OCI-LY1 (cell line): Measurements from ENCODE around the gene EBP.

Experiments used
- H2AFZ ChIP-seq: fragments of 200-600 bp; sonication (generic), shearing (Covaris generic); 2 replicates; pipeline ENCODE4 v1.6.0; 2014; ENCODE audit warnings: antibody characterized with exemption, mild to moderate bottlenecking, low read length
- H3F3A ChIP-seq: fragments of 200-600 bp; sonication (generic), shearing (Covaris generic); 2 replicates; pipeline ENCODE4 v1.6.0; 2014; ENCODE audit warnings: mild to moderate bottlenecking, antibody characterized with exemption, low read length, moderate library complexity; ENCODE audit not compliant: insufficient read depth
- H3K27ac ChIP-seq: fragments of 200-600 bp; sonication (generic); 2 replicates; pipeline ENCODE4 v1.5.1; 2014; ENCODE audit warnings: low read length, mixed run types, mild to moderate bottlenecking, low read depth; ENCODE audit not compliant: poor library complexity, severe bottlenecking
- H3K27me3 ChIP-seq: fragments of 200-600 bp; sonication (generic); 2 replicates; pipeline ENCODE4 v1.6.0; 2014; ENCODE audit warnings: antibody characterized with exemption, mild to moderate bottlenecking, low read length, moderate library complexity; ENCODE audit not compliant: insufficient read depth
- H3K36me3 ChIP-seq: fragments of 200-600 bp; sonication (generic); 2 replicates; pipeline ENCODE4 v1.6.1; 2014; ENCODE audit warnings: mild to moderate bottlenecking, antibody characterized with exemption, low read length, moderate library complexity, mixed read lengths; ENCODE audit not compliant: insufficient read depth
- H3K4me1 ChIP-seq: fragments of 200-600 bp; sonication (generic); 2 replicates; pipeline ENCODE4 v1.5.1; 2014; ENCODE audit warnings: mild to moderate bottlenecking, low read length, moderate library complexity; ENCODE audit not compliant: insufficient read depth, severe bottlenecking
- H3K4me2 ChIP-seq: fragments of 200-600 bp; sonication (generic), shearing (Covaris generic); 2 replicates; pipeline ENCODE4 v1.6.1; 2014; ENCODE audit warnings: low read length
- H3K4me3 ChIP-seq: fragments of 200-600 bp; sonication (generic); 2 replicates; pipeline ENCODE4 v1.5.1; 2014; ENCODE audit warnings: low read length, low read depth, mild to moderate bottlenecking, mixed read lengths; ENCODE audit not compliant: poor library complexity, severe bottlenecking
- H3K79me2 ChIP-seq: fragments of 200-600 bp; shearing (Covaris generic); 2 replicates; pipeline ENCODE4 v1.6.1; 2016; ENCODE audit warnings: mixed run types, low read length, mixed read lengths; ENCODE audit not compliant: insufficient read depth
- H3K9ac ChIP-seq: fragments of 200-600 bp; sonication (generic), shearing (Covaris generic); 2 replicates; pipeline ENCODE4 v1.6.1; 2014; ENCODE audit warnings: mild to moderate bottlenecking, low read length, mixed read lengths
- H3K9me2 ChIP-seq: fragments of 200-600 bp; sonication (generic), shearing (Covaris generic); 2 replicates; pipeline ENCODE4 v1.6.1; 2014; ENCODE audit warnings: low read depth, mild to moderate bottlenecking, low read length, mixed read lengths
- H3K9me3 ChIP-seq: fragments of 200-600 bp; shearing (Covaris generic); 2 replicates; pipeline ENCODE4 v1.6.1; 2014; ENCODE audit warnings: low read length, mixed read lengths
- H4K20me1 ChIP-seq: fragments of 200-600 bp; sonication (generic), shearing (Covaris generic); 2 replicates; pipeline ENCODE4 v1.6.0; 2016; ENCODE audit warnings: mild to moderate bottlenecking, low read length; ENCODE audit not compliant: insufficient read depth
- EZH2 ChIP-seq: fragments of 200-600 bp; sonication (generic), shearing (Covaris generic); IDR thresholded peaks from 2 replicates; pipeline ENCODE4 v1.8.0; 2017; ENCODE audit warnings: borderline replicate concordance, mixed run types, mild to moderate bottlenecking, antibody characterized with exemption, low read length, moderate library complexity, mixed read lengths
- TF ChIP-seq, protein P1 (sequence below): fragments of 200-600 bp; sonication (generic), shearing (Covaris generic); IDR thresholded peaks from 2 replicates; pipeline ENCODE4 v1.5.1; 2017; ENCODE audit warnings: mild to moderate bottlenecking, antibody characterized with exemption, low read length, moderate library complexity, mixed read lengths

EBP gene

DNA sequence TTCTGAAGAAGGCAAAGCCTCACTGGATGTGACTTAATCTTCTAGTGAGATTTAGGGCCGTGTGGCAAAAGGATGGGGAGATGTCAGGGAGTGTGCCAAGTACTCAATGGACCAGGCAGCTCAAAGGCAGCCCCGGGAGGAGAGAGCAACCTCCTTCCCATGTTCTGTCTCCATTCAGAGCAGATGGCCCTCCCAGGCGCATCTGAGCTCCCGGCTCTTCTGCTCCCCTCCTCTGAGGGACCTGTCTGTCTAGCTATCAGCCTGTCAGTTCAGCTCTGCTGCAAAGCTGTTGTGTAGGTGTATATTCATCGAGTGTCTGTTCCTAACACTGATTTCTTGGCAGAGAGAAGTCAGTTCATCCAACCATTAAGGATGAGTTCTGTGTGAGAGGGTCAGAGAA is 23.7 kb upstream of the EBP start:
- Histone ChIP-seq H3K4me3 (no peak overlapping the region), H3K27ac (no peak overlapping the region), H3K9ac (no peak overlapping the region), H3K4me1 (no peaks in the 10 kb centered on the region), H3K79me2 (no peaks in the 10 kb centered on the region), H2AFZ (no peak overlapping the region), H3K9me2 (no peaks in the 10 kb centered on the region), H3K9me3 (no peaks in the 10 kb centered on the region), H3K27me3 (no peaks in the 10 kb centered on the region), H3F3A (no peaks in the 10 kb centered on the region), H3K36me3 (no peaks in the 10 kb centered on the region), H4K20me1 (no peaks in the 10 kb centered on the region), H3K4me2 (no peak overlapping the region)
- TF ChIP-seq, protein P1, sequence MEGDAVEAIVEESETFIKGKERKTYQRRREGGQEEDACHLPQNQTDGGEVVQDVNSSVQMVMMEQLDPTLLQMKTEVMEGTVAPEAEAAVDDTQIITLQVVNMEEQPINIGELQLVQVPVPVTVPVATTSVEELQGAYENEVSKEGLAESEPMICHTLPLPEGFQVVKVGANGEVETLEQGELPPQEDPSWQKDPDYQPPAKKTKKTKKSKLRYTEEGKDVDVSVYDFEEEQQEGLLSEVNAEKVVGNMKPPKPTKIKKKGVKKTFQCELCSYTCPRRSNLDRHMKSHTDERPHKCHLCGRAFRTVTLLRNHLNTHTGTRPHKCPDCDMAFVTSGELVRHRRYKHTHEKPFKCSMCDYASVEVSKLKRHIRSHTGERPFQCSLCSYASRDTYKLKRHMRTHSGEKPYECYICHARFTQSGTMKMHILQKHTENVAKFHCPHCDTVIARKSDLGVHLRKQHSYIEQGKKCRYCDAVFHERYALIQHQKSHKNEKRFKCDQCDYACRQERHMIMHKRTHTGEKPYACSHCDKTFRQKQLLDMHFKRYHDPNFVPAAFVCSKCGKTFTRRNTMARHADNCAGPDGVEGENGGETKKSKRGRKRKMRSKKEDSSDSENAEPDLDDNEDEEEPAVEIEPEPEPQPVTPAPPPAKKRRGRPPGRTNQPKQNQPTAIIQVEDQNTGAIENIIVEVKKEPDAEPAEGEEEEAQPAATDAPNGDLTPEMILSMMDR: no peak
- no peak for TF ChIP-seq EZH2

DNA sequence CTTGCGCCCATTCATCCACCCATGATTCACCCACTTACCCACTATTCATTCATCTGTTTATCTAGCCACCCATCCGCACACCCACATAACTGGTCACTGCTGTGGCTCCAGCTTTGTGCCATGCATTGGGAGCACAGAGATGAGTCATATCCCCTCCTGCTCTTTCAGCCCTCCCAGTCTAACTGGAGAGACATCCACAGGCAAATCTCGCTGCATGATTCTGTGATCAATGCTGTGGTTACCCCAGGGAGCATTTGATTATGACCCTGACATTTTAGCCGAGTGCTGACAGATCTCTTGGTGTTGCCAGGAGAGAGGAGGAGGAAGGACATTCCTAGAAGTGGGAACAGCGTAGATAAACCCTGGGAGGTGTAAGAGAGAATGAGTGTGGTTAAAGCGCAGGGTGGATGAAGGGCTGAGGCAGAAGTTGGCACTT is 23.2 kb upstream of the EBP start:
- H3F3A ChIP-seq: no peaks in the 10 kb centered on the region
- H3K27ac ChIP-seq: no peak overlapping the region
- no peaks in the 10 kb centered on the region for H3K79me2 ChIP-seq
- H3K4me1 ChIP-seq: no peaks in the 10 kb centered on the region
- H3K9me3 ChIP-seq: no peaks in the 10 kb centered on the region
- no peaks in the 10 kb centered on the region for H4K20me1 ChIP-seq
- H3K27me3 ChIP-seq: no peaks in the 10 kb centered on the region
- H3K4me3 ChIP-seq: no peak overlapping the region
- H3K9ac ChIP-seq: no peak overlapping the region
- TF ChIP-seq, protein P1: no peak
- no peak for TF ChIP-seq EZH2
- no peaks in the 10 kb centered on the region for H3K9me2 ChIP-seq
- H3K36me3 ChIP-seq: no peaks in the 10 kb centered on the region
- H2AFZ ChIP-seq: no peak overlapping the region
- no peak overlapping the region for H3K4me2 ChIP-seq

DNA sequence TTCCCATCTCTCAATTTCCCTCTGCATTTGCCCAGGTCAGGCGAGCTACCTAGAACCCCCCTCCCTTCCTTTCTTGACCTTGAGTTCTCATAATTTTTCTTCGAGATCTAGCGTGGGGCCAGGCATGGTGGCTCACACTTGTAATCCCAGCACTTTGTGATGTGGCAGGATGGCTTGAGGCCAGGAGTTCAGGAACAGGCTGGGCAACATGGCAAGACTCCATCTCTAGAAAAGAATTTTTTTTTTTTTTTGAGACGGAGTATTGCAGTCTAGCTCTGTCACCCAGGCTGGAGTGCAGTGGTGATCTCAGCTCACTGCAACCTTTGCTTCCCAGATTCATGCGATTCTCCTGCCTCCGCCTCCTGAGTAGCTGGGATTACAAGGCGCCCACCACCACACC is 17.3 kb upstream of the EBP start:
- Histone ChIP-seq H3K36me3 (no peaks in the 10 kb centered on the region), H3K4me1 (peaks cover 3% of the 10 kb centered on the region), H3K27ac (no peak overlapping the region), H3K9me3 (no peaks in the 10 kb centered on the region), H3K4me3 (no peak overlapping the region), H3K4me2 (no peak overlapping the region), H3K27me3 (no peaks in the 10 kb centered on the region), H2AFZ (no peak overlapping the region), H3K79me2 (no peaks in the 10 kb centered on the region), H3K9ac (no peak overlapping the region), H4K20me1 (no peaks in the 10 kb centered on the region), H3F3A (no peaks in the 10 kb centered on the region), H3K9me2 (no peaks in the 10 kb centered on the region)
- TF ChIP-seq EZH2: no peak
- TF ChIP-seq, protein P1: no peak
